ENCODE measurements around the gene SETD7. TPM values are rescaled to one million over a fixed set of nuclear protein-coding genes. Genes with fewer than 3 reads are reported as not detected.
"Not testable (repeated sequence)": the region's sequence is repeated elsewhere in the genome, so short reads cannot be mapped to it uniquely, and the experiment has no call there.

The SETD7 gene
- total and polyA plus RNA-seq, 2 experiments from 2014 or later = 4.8 to 20.4 TPM

DNA sequence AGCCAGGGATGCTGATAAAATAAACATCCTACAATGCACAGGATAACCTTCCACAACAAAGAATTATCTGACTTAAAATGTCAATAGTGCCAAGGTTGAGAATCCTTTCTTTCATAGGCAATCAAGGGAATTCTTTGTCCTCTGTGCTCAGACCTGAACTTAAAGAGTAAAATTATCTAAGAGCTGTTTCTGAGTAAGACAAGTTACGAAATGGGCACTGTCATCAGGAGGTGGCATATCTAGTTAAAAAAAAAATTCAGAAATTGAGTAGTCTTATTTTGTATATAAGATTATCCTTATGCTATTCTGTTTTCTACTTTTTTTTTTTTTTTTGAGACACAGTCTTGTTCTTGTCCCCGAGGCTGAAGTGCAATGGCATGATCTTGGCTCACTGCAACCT, 105.4 kb downstream of the SETD7 start:
- no peak overlapping the region for H3K4me3 ChIP-seq
- H3K36me3 ChIP-seq = no peaks in the 10 kb centered on the region
- TF ChIP-seq, protein P1, sequence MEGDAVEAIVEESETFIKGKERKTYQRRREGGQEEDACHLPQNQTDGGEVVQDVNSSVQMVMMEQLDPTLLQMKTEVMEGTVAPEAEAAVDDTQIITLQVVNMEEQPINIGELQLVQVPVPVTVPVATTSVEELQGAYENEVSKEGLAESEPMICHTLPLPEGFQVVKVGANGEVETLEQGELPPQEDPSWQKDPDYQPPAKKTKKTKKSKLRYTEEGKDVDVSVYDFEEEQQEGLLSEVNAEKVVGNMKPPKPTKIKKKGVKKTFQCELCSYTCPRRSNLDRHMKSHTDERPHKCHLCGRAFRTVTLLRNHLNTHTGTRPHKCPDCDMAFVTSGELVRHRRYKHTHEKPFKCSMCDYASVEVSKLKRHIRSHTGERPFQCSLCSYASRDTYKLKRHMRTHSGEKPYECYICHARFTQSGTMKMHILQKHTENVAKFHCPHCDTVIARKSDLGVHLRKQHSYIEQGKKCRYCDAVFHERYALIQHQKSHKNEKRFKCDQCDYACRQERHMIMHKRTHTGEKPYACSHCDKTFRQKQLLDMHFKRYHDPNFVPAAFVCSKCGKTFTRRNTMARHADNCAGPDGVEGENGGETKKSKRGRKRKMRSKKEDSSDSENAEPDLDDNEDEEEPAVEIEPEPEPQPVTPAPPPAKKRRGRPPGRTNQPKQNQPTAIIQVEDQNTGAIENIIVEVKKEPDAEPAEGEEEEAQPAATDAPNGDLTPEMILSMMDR (IDR thresholded peaks at IDR 0.05; ENCODE audit: low read depth, low read length) = no peak
- H3K27ac ChIP-seq = no peak overlapping the region
- no peak for DNase-seq (ENCODE audit: low read depth in 1 of 2, low spot score in 1 of 2)
- H3K27me3 ChIP-seq = no peaks in the 10 kb centered on the region
- H3K9me3 ChIP-seq (ENCODE audit: low read depth) = no peaks in the 10 kb centered on the region
- peaks cover 8% of the 10 kb centered on the region for H3K4me1 ChIP-seq (ENCODE audit: low read depth)

DNA sequence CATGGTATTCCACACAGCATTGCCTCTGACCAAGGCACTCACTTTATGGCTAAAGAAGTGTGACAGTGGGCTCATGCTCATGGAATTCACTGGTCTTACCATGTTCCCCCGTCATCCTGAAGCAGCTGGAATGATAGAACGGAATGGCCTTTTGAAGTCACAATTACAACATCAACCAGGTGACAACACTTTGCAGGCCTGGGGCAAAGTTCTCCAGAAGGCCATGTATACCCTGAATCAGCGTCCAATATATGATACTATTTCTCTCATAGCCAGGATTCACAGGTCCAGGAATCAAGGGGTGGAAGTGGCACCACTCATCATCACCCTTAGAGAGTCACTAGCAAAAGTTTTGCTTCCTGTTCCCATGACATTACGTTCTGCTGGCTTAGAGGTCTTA, 108.9 kb downstream of the SETD7 start:
- H3K4me3 ChIP-seq; H3K27ac ChIP-seq; DNase-seq (ENCODE audit: low read depth in 1 of 2, low spot score in 1 of 2); H3K4me1 ChIP-seq (ENCODE audit: low read depth); H3K9me3 ChIP-seq (ENCODE audit: low read depth); H3K36me3 ChIP-seq; H3K27me3 ChIP-seq: not testable (repeated sequence)

Other genes with a start within 250 kb of the SETD7 start
- 6.6 and 8.8 TPM in 2 replicates for gene RAB33B, start 102.1 kb downstream of the SETD7 start, total RNA-seq
- gene RAB33B, start 102.1 kb downstream of the SETD7 start, polyA plus RNA-seq = 8.4 and 10.4 TPM in 2 replicates
- gene MGST2, start 109.6 kb upstream of the SETD7 start, total RNA-seq = 36.5 and 57.1 TPM in 2 replicates
- 66.9 and 90.8 TPM in 2 replicates for gene MGST2, start 109.6 kb upstream of the SETD7 start, polyA plus RNA-seq

Measured in cardiac muscle cell (in vitro differentiated cells and primary cell).